HG02884 (cell line): Measurements from ENCODE around the gene PRTN3.
"Not testable (repeated sequence)": the region's sequence is repeated elsewhere in the genome, so short reads cannot be mapped to it uniquely, and the experiment has no call there.

Experiments used
- ATAC-seq: cut with Tn5 transposase; IDR thresholded peaks from one replicate; pipeline ENCODE4 v1.9.1; 2021; ENCODE audit warnings: mild to moderate bottlenecking, moderate library complexity; ENCODE audit not compliant: unreplicated experiment

The PRTN3 gene

GRCh38 chr19:843836-844545 is 3.2 kb downstream of the PRTN3 start:
- ATAC-seq, result no peak

- no peak for ATAC-seq
Measured at GRCh38 chr19:844546-844971, 3.8 kb downstream of the PRTN3 start.

GRCh38 chr19:845707-846521 is 5.1 kb downstream of the PRTN3 start:
- no peak for ATAC-seq

DNA sequence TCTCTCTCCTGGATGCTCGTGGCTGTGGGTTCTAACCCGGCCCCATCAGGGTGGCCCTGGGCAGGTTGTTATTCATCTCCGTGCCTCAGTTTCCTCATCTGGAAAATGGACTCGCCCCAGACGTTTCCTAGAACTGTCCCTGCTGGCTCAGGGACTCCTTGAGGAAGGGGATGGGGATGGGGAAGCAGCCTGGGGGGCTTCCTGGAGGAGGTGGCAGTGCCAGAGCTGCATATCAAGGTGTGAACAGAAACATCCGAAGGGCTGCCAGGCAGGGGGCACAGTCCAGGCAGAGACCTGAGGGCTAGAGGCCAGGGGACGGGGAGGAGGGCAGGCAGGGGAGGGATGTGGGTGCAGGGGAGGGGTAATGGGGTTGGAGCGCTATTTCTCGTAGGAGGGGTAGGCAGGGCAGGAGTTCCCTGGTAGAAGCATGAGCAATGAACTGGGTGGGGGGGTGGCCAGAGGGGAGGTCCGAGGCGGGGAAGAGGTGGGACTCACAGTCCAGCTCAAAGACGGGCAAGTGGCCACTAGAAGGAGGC is 7.7 kb downstream of the PRTN3 start:
- no peak for ATAC-seq

- ATAC-seq, result not testable (repeated sequence)
Measured at GRCh38 chr19:849195-849594, 8.4 kb downstream of the PRTN3 start.

- no peak for ATAC-seq
Measured at GRCh38 chr19:850221-850978, 9.6 kb downstream of the PRTN3 start.

DNA sequence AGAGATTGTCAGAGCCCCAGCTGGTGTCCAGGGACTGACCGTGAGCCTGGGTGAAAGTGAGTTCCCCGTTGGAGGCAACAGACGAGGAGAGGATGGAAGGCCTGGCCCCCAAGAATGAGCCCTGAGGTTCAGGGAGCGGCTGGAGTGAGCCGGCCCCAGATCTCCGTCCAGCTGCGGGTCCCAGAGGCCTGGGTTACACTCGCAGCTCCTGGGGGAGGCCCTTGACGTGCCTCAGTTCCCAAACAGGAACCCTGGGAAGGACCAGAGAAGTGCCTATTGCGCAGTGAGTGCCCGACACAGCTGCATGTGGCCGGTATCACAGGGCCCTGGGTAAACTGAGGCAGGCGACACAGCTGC is 10.2 kb downstream of the PRTN3 start:
- ATAC-seq, result no peak

DNA sequence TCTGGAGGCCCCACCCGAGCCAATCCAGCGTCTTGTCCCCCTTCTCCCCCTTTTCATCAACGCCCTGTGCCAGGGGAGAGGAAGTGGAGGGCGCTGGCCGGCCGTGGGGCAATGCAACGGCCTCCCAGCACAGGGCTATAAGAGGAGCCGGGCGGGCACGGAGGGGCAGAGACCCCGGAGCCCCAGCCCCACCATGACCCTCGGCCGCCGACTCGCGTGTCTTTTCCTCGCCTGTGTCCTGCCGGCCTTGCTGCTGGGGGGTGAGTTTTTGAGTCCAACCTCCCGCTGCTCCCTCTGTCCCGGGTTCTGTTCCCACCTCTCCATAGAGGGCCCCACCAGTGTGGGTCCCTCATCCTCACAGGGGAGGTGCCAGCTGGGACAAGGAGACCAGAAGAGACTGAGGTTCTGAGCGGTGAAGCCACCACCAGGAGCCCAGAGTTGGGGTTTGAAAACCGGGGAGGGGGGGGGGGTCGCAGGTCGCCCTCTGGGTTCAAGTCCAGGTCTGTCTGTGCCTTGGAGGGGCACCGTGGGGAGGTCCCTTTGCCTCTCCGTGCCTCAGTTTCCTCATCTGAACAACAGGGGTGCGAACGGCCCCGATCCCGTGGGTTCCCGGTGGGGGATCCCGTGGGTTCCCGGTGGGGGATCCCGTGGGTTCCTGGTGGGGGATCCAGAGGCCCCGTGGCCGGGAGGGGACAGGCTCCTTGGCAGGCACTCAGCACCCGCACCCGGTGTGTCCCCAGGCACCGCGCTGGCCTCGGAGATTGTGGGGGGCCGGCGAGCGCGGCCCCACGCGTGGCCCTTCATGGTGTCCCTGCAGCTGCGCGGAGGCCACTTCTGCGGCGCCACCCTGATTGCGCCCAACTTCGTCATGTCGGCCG is 11.6 kb downstream of the PRTN3 start, which contains the start of gene ELANE:
TSS of gene ELANE (plus strand) at position 168 of the 878 bp plus-strand sequence. CDS start at position 194, 26 bp downstream.
- no peak for ATAC-seq

GRCh38 chr19:853014-853585 is 12.3 kb downstream of the PRTN3 start:
- no peak for ATAC-seq

- not testable (repeated sequence) for ATAC-seq
Measured at GRCh38 chr19:853614-854220, 12.9 kb downstream of the PRTN3 start.

DNA sequence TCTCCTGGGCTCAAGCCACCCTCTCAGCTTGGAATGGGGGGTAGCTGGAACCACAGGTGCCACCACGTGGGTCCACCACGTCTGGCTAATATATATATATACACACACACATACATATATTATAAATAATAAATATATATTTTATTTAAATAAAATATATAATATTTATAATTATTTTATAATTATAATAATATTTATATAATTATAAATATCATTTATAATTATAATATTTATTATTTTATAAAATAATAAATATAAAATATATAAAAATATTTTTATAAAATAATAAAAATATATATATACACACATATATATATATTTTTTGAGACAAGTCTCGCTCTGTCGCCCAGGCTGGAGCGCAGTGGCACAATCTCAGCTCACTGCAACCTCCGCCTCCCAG is 13.8 kb downstream of the PRTN3 start:
- no peak for ATAC-seq

DNA sequence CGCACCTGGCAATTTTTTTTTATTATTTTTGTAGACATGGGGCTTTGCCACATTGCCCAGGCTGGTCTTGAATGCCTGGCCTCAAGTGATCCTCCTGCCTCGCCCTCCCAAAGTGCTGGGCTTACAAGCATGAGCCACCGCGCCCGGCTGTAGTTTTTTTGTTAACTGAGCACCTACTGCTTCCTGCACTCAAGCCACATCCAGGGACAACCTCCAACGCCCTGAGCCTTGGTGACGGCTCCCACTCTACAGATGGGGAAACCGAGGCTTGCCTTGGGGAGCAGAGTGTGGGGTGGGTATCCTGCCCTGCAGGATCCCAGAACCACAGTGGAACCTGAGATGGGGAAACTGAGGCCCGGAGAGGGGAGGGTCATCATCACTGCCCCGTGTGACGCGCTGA is 14.3 kb downstream of the PRTN3 start:
- no peak for ATAC-seq

- ATAC-seq, result no peak
Measured at GRCh38 chr19:855566-856120, 14.8 kb downstream of the PRTN3 start.

- ATAC-seq, result no peak
Measured at GRCh38 chr19:858284-858683, 17.5 kb downstream of the PRTN3 start.

DNA sequence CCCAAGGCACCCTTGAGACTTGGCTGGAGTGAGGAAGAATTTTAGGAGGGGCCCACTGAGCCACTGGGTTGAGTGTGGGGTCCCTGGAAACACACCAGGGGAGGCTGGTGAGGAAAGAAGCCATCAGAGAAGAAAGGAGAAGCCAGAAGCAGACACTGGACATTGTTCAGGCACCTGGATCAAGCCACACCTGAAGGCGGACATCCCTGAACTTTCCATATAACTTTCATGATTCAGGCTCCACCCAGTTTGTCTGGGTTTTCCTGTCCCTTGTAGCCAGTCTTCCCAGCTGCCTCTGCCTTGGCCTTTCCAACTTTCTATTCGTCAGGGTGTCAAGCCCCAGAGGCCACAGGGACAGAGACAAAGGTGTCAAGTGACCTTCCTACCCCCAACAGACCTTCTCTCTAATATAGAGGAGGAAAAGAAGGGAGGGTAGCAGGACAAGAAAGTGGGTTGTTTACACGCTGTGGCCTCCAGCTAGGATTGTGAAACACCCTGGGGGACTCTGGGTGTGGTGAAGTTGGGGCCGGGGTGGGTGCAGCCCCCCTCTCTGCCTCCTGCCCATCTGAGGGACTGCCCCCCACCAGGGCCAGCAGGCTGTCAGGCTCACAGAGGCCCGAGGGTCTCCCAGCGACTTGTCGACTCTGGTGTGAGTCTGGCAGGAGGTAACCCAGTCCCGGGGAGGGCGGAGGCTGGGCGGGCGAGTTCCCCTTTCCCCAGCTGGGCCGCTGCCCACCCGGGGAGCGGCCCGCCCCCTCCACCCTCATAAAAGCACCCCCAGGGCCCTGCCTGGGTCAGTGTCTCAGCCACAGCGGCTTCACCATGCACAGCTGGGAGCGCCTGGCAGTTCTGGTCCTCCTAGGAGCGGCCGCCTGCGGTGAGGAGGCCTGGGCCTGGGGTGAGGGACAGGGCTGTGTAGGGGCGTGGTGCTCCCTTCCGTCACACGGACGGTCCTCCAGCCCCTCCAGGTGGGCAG is 18.4 kb downstream of the PRTN3 start, which contains the start of gene CFD:
TSS of gene CFD (plus strand) at position 797 of the 976 bp plus-strand sequence. CDS start at position 823, 26 bp downstream.
- ATAC-seq, result no peak

- ATAC-seq, result no peak
Measured at GRCh38 chr19:861141-861755, 20.4 kb downstream of the PRTN3 start.
